Putamen (tissue), 1 donor: Measurements from ENCODE around the gene SF3B2.
"Not testable (repeated sequence)": the region's sequence is repeated elsewhere in the genome, so short reads cannot be mapped to it uniquely, and the experiment has no call there.

Source experiments
- DNase-seq: peaks from one replicate; pipeline ENCODE4 v3.0.0-alpha.2; 2016; ENCODE audit warnings: low spot score

The SF3B2 gene

DNA sequence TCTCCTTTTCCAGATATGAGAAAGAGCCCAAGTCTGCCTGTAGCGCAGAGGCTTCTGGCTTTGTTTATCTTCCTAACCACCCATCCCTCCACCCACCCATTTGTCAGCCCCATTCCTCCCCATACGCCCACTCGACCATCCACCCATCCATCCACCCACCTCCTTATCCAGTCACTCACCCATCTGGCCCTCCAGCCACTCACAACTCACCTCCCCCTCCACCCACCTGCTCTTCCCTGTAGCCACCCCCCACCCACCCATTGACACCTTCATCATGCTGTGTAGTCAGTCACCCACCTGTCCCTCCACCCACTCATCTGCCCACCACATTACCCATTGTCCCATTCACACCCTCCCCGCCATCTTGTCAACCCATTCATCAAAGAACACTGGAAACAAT, 34.8 kb upstream of the SF3B2 start:
- DNase-seq, result no peak

DNA sequence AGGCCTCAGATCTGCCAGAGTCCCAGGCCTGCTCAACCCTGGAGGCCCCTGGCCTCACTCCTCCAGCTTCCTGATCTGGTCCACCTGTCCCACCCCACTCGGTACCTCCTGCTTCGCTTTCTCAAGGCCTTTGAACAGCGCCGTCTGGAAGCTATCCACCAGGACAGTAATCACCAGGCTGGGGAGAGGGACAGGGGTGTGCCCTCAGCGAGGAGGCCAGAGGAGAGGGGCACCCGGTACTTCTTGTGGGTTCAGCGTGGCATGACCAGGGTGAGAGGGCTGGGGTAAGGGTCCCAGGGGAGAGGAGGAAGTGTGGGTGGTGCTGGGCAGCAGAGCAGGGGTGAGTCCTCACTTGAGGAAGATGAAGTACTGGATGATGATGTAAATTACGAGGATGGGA, 32.0 kb upstream of the SF3B2 start:
- no peak for DNase-seq

DNA sequence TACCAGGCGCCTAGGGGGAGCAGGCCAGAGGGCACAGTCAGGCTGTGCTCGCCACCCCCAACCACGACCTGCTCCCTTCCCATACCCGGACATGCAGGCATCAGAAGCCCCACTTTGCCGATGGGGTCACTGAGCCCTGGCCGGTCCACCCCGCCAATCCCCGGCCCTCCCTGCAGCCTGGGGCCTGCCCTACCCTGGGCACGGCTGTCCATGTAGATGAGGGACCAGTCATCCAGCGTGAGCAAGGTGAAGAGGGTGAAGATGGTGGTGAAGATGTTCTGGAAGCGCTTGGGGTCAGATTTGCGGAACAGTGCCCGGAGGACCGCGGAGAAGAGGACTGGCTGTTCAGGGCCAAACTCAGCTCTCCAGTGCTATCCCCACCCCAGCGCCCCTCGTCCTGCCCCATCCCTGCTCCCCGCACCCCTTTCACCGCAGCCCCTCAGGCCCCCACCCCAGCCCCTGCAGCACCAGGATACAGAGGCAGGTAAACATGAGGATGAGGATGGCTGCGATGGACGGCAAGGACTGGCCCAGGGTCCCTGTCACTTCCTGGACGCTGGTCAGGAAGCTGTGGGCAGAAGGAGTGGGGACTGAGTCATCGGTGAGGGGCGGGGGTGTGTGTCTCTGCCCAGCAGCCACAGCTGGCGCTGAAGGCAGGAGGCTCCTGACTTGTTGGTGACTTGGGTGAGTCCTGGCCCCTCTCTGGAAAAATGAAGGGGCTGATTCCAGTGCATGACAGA, 31.4 kb upstream of the SF3B2 start:
- no peak for DNase-seq

DNA sequence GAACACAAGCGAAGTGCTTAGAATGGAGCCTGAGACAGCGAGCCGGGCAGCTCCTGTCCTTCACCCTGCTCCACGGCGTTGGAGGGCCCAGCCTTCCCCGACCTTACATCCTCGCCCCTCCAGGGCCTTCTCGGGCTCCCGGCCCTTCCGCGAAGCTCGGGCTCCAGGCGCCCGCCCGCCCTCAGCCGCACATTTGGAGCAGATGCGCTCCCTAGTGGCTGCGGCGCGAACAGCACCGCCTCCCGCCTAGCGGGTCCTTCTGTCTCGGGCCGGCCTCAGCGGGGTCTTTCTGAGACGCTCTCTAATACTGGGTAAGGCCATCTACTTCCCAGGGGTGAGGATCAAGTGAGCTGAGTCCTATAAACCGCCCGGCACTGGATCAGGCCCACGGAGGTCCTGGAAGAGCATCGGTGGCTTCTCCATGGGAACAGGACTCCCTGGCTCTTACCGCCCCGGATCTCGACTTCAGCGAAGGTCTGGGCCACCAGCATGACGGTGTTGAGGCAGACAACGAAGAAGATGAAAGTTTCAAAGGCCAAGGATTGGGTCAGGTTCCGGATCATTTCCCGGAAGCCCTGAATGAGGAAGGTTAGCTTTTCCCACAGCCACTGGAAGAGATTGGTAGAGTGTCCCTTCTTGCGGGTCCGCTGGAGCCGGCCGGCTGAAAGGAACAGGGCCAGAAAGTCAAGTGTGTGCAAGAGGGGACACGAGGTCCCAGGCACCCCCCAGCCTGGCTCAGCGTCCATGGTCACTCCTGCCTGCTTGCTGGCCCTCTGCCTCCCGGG, 29.6 kb upstream of the SF3B2 start:
- DNase-seq, result peak; percentile 16

DNA sequence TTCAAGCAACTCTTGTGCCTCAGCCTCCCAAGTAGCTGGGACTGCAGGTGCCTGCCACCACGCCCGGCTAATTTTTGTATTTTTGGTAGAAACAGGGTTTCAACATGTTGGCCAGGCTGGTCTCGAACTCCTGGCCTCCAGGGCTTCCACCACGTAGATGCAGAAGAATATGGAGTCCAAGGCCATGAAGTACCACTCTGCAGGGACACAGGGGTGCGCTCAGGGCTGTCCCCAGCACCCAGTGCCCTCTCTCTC, 29.1 kb upstream of the SF3B2 start:
- DNase-seq, result not testable (repeated sequence)

DNA sequence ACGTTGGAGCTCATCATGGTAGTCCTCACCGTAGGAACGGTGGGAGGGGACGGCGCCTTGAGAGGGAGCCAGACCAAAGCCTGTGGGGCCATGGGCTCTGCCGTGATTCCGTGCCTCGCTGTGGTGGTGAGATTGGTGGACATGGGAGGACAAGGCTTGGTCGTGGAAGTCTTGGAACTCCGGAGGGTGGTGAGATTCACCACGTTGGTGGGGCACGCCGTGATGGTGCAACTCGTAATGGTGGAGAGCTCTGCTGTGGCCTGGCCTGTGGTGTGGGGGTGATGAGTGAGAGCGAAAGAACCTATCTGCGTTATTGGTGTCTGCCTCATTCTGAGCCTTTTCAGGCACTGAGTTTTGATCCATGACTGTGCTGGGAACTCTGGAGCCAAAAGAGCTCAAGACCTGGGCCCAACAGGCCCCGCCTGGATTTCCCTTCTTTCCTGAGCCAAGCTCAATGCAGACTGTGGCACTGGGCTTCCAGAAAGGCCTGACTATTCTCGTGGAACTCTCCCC, 26.1 kb upstream of the SF3B2 start, which contains the start of gene CATSPER1:
Gene CATSPER1, minus strand, starts transcription at position 463 of the 513 bp plus-strand sequence. Its CDS starts 100 bp downstream, at position 363.
- DNase-seq, result no peak

DNA sequence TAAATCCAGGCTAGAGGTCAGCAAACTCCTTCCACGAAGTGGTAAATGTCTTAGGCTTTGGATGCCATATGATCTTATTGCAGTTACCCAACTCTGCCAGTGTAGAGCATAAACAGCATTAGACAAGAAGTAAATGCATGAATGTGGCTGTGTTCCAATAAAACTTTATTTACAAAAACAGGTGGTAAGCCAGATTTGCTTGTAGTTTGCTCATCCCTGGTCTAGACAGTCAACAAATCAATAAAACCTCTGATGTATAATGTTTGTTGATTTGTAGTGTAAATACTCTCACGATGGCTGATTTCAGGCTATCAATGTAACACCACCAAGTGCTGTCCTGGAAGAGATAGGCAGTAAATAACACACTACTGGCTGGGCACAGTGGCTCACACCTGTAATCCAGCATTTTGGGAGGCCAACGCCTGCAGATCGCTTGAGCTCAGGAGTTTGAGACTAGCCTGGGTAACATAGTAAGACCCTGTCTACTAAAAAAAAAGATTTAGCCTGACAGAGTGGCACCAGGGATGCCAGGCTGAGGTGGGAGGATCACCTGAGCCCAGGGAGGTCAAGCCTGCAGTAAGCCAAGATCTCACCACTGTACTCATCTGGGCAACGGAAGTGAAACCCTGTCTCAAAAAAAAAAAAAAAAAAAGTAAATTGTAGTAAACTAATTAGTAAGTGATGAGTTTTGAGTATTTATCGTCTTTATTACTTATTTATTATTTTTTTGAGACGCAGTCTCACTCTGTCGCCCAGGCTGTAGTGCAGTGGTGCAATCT, 19.0 kb upstream of the SF3B2 start:
- DNase-seq, result no peak

DNA sequence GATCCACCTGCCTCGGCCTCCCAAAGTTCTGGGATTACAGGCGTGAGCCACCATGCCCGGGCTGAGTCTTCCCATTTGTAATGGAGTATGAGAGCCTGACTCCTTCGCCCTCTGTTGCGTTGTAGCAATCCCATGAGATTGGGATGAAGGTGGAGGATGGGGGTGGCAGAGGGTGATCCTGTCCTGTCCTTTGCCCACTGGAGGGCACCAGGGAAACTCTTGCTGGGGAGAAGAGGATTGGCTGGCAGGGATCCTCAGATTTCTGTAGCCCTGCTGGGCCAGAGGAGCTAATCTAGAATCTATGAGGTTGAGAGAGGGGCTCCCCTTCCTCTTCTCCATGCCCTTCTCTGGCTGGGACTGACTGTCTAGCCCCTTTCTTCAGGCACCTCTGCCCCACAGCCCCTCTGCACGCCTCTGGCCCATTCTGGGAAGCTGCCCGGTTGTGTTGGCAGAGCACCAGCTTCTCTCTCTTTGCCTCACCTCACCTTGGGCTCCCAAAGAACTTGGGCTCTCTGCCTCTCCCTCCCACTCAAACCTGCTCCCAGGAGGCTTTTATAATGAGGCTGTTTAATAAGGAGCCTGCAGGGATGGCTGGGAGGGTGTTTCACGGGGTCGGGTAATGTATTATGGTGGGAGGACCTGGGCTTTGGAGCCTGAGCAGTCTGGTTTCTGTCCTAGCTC, 16.4 kb upstream of the SF3B2 start:
- DNase-seq, result peak; percentile 25

DNA sequence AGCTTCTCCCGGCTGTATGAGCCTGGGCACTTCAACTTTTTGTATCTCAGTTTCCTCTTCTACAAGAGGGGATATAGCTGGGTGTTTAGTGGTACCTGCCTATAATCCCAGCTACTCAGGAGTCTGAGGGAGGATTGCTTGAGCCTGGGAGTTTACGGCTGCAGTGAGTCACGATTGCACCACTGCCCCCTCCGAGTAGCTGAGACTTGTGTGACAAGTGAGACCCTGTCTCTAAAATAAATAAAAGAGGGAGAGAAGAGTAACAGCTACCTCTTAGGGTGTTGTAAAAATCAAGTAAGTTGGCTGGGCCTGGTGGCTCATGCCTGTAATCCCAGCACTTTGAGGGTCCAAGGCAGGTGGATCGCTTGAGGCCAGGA, 15.8 kb upstream of the SF3B2 start:
- no peak for DNase-seq

DNA sequence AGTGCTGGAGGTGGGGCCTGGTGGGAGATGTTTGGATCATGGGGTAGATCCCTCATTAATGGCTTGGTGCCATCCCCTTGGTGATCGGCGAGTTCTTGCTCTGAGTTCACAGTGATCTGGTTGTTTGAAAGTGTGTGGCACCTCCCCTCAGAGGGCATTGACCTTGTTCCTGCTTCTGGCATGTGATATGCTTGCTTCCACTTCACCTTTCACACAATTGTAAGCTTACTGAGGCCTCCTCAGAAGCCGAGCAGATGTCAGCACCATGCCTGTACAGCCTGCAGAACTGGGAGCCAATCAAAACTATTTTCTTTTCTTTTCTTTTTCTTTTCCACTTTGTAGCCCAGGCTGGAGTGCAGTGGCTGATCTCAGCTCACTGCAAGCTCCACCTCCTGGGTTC, 14.8 kb upstream of the SF3B2 start:
- DNase-seq, result no peak

DNA sequence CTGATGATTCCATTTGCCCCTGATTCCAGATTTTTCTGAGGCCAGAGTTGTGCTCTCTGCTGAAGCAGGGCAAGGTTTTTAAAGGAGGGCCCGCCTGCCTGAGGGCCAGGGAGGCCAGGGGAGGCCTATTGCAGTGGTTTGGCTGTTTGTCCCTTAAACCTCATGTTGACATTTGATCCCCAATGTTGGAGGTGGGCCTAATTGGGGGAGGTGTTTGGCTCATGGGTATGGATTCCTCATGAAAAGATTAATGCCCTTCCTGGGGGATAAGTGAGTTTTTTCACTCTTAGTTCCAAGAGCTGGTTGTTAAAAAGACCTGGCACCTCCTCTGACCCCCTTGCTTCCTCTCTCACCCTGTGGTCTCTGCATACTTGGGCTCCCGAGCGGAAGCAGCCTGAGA, 12.4 kb upstream of the SF3B2 start:
- no peak for DNase-seq

DNA sequence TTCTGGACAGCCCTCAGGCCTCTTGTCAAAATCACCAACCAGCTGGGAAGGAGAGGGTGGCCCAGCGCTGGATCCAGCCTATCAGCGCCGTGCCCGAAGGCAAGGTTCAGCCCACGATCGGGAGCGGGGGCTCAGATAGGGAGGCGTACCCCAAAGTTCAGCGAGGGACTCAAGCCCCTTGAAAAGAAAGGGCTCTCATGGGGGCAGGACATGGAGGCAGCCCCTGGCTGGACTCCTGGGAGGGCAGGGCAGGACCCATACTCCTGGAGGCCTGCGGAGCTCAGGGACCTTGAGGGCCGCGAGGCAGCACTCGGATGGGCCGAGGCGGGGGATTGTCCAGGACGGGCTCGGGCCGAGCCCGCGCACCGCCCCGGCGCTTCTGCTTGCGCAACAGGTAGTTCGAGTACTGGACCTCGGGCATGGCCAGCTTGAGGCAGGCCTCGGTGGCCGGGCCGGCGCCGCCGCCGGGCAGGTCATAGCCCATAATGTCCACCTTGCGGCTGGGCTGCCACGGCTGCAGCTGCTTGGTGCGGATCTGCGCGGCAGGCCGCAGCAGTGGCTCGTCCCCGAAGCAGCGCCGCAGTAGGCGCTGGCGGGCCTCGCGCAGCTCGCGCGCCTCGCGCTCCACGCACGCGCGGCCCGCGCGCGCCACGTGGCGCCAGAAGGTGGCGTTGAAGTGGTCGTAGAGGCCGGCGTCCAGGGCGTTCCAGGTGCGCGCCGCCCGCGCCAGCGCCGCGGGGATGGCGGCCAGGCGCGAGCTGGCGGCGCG, 9.8 kb upstream of the SF3B2 start:
- no peak for DNase-seq

DNA sequence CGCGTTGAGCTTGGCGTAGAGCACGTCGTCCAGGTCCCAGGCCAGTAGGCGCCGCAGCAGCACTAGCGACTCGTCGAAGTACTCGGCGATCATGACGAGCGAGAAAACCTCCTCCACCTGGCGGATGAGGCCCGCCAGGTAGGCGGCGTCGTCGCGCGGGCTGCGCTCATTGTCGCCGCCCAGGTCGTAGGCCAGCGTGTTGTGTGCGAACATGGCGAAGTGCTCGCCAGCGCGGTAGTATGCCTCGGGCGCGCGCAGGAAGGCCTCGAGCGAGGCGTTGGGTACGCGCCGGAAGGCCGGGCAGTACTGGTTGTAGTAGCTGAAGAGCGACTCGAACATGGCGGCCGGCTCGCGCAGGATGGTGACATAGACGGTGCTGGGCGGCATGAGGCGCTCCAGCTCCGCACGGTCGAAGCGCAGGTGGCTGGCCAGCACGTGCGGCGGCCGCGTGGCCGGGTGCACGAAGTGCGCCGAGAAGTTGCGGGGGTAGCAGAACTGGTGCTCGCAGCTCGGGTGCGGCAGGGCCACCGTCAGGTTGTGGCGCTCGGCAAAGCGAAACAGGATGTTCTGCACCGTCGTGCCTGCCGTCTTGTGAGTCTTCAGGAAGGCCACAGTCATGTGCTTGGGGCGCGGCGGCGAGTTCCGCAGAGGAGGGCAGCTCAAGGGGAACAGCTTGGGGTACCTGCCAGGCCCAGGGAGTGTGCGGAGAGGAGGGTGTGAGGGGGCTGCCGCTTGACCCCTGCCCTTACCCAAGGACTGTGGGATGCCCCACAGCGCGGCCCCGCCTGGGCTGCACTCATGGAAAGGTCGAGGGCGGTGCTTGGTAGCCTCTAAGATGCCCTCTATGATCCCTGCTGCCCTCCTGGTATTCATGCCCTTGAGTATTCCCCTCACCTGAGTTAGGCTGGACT, 8.9 kb upstream of the SF3B2 start:
- no peak for DNase-seq

DNA sequence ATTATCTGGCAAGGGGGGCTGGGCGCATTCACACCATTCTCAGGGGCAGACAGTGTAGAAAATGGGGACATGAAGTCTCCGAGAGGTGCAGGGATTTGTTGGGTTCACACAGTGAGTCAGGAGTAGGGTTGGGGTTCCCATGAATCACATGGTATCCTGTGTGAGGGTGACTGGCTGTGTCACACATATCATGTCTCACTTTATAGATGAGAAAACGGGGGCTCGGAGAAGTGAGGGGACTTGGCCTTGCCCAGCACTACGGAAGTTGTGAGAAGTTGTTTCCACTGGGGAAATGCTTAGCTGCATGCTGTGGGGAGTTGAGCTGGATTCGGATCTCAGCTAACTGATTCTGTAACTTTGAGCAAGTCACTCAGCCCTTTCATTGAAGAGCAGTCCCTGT, 7.4 kb upstream of the SF3B2 start:
- no peak for DNase-seq

DNA sequence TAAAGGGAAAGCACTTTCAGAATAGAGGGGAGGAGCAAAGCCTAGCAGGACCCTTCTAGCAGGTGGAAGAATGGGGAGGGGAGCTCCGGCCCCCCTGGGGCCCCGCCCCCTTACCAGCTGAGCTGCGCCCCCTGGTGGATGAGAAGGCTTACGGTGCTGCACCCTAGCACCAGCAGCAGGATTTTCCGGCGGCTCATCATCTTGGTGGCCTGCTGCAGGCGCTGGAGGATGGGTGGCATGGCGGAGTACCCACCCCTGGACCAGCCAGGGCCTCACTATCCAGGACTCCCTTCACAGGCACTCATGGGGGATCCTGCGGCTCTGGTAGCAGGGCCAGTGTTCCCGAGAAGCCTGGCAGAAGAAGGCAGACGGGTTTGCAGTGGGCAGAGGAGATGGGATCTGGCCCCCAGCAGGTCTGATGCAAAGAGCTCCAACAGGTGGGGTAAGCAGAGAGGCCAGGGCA, 7.0 kb upstream of the SF3B2 start:
- DNase-seq, result peak; percentile 71

DNA sequence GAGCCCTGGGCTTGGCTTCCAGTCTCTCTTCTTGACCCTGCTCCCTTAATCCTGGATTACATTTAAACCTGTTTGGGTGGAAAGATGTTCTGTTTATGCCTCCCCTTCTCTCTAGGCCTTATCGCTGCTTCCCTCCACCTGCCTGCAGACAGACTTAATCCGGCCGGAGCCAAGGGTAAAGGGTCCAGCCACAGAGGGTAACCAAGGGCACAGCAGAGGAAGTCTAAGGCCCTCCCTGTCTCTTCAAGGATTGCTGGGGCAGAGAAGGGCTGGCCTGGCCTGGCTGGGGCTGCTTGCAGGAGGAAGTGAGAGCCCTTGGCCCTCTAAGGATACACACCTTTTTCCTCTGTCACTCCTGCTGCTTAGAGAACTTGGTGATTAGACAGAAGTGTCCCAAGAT, 5.3 kb upstream of the SF3B2 start:
- no peak for DNase-seq

DNA sequence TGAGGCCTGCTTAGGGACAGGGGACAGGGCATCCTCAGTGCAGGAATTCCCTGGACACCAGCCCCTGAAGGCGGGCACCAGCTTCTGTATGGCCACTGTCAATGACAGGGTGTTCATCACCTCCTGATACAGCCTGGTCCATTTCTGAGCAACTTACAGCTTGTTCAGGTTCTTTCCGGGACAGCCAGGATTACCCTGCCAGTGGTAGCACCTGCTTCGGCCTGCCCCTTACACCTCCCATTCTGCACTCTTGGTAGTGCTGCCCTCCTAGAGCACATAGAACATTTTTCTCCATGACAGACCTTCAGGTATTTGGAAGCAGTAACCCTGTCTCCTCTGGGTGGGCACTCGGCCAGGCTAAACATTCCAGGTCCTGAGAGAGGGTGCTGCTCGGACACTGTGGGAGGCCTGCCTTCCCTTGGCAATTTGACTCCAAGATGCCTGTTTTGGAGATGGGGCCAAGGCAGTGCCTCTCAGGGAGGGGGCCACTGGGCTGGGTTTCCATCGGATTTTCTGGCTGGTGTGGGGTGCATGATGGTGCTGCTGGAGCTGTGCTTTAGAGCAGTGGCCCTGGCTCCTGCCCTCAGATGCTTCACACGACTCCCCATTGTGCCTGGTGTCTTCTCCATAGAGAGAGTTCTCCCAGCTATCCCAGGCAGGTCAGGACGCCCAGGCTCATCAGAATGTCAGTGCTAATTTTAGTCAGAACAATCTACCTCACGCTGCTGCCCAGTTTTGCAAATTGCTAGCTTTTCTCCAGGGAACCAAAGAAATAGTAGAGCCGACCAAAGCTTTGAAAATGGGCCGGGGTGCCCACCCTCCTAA, 4.4 kb upstream of the SF3B2 start:
- no peak for DNase-seq

DNA sequence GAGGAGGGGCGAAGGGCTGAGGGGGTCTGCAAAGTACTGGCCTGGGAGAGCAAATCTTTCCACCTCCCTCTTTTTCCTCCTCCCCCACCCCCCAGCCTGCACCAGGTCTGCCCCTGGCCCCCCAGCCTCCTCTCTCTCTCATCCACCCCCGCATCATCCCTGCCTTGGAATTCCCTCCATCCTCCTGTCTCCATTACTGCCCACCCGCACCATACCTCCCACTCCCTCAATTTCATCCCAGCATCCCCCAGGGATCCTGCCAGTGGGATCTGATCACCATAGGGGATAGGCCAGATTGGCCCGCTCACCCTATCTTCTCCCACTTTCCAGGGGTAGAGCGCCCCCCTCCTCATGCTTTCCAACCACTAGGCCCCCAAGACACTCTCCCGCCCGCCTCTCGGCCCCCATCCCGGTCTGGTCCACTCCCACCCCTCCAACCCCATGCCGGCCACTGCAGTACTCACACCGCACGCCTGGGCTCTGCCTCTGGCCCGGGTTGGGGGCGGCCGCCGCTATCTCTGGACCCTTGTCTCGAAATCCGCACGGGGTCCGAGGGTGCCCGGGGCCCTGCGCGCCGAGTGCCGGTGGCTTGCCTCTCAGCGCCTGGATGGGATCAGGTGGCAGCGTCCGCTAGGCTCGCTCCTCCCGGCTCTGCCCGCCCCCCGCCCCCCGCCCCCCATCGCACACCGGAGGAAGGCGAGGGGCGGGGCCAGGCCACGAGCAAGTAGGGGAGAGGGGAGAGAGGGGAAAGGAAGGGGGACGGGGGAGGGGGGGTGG, 3.4 kb upstream of the SF3B2 start, which contains the start of gene GAL3ST3:
Gene GAL3ST3, minus strand, starts transcription at position 615 of the 777 bp plus-strand sequence. CDS start 3,746 bp downstream, outside the sequence.
- DNase-seq, result no peak
